ENCODE data around the gene PAQR4.

Gene PAQR4

GRCh38 chr16:2950353-2950724, 18.8 kb upstream of the PAQR4 start:
- ChIA-PET POLR2A (ENCODE audit: low non-redundant PET) (no interaction called here), CTCF (interaction anchor here (3.2 kb wide), 1 partner anchor 23 kb away, joined by 11 read pairs; no protein-coding TSS in a partner anchor)
- TF ChIP-seq, protein P1, sequence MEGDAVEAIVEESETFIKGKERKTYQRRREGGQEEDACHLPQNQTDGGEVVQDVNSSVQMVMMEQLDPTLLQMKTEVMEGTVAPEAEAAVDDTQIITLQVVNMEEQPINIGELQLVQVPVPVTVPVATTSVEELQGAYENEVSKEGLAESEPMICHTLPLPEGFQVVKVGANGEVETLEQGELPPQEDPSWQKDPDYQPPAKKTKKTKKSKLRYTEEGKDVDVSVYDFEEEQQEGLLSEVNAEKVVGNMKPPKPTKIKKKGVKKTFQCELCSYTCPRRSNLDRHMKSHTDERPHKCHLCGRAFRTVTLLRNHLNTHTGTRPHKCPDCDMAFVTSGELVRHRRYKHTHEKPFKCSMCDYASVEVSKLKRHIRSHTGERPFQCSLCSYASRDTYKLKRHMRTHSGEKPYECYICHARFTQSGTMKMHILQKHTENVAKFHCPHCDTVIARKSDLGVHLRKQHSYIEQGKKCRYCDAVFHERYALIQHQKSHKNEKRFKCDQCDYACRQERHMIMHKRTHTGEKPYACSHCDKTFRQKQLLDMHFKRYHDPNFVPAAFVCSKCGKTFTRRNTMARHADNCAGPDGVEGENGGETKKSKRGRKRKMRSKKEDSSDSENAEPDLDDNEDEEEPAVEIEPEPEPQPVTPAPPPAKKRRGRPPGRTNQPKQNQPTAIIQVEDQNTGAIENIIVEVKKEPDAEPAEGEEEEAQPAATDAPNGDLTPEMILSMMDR (conservative IDR thresholded peaks at IDR 0.05; ENCODE audit: low read depth) = no peak
- H3K27ac ChIP-seq = no peak overlapping the region
- no peak for DNase-seq (ENCODE audit: low spot score)

DNA sequence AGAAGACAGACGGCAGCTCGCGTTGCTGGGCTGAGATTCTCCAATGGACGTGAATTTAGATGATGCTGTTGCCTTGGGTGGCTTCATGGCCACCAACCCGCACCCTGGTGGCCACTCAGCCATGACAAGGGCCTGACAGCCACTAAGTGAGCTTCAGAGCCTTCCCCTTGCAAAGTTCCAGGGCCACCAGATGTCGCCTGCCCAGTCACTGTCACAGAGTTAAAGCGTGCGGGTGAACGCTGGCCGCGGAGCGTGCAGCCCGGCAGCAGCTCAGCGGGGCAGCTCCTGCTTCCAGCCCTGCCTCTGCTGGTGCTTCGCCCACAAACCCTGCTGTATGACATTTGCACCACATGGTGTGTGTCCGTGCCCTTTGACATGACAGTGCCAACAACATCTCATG, 18.4 kb upstream of the PAQR4 start:
- no peak overlapping the region for H3K27ac ChIP-seq
- ChIA-PET POLR2A (ENCODE audit: low non-redundant PET) (no interaction called here), CTCF (interaction anchor here (3.2 kb wide), 1 partner anchor 24 kb away, joined by 11 read pairs; no protein-coding TSS in a partner anchor)
- TF ChIP-seq, protein P1 (conservative IDR thresholded peaks at IDR 0.05; ENCODE audit: low read depth) = no peak
- no peak for DNase-seq (ENCODE audit: low spot score)

GRCh38 chr16:2952679-2953078, 16.5 kb upstream of the PAQR4 start:
- ChIA-PET CTCF (no interaction called here), POLR2A (ENCODE audit: low non-redundant PET) (no interaction called here)
- TF ChIP-seq, protein P1 (conservative IDR thresholded peaks at IDR 0.05; ENCODE audit: low read depth) = no peak
- H3K27ac ChIP-seq = peak overlapping the region; percentile 10; the same call in 1 of the 2 replicates
- DNase-seq (ENCODE audit: low spot score) = no peak

DNA sequence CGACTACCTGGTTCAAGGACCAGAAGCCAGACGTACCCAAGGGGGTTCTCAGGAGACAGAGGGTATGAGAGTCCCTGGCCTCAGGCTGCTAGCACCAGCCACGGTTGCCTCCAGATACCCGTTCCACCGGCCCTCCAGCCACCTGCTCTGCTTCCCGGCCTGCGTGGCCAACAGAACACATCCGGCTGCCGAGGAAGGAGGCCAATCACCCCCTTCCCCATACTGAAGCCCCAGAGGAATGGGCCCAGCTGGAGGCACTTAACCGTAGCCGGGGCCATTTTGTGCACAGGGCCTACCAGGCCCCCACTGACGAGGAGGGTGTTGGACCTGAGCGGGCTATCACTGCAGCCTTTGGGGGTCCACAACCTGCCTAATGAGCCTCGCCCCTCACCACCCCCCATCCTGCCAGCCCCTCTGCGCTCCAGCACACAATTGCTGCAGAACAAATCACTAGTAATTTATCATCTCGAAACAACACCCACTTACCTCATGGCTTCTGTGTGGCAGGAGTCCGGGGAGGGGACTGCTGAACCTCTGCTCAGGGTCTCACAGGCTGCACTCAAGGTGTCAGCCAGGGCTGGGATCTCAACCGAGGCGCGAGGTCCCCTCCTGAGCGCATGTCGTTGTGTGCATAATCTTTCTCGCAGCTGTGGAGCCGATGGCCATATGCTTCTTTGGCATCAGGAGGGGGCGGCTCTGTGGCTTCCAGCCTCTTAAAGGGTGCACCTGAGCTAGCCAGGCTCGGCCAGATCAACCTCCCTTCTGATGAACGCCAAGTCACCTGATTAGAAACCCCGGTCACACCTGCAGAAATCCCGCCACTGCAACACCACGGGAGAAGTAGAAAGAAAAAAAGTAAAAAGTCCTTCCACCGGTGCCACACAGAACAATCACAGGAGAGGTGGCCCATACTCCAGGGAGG, 15.2 kb upstream of the PAQR4 start:
- DNase-seq (ENCODE audit: low spot score) = no peak
- TF ChIP-seq, protein P1 (conservative IDR thresholded peaks at IDR 0.05; ENCODE audit: low read depth) = no peak
- no peak overlapping the region for H3K27ac ChIP-seq
- ChIA-PET CTCF (interaction anchor here (0.7 kb wide), 1 partner anchor 27 kb away, joined by 3 read pairs; no protein-coding TSS in a partner anchor), POLR2A (ENCODE audit: low non-redundant PET) (no interaction called here)

- TF ChIP-seq, protein P1 (conservative IDR thresholded peaks at IDR 0.05; ENCODE audit: low read depth) = no peak
- ChIA-PET POLR2A (ENCODE audit: low non-redundant PET) (no interaction called here), CTCF (no interaction called here)
- no peak for DNase-seq (ENCODE audit: low spot score)
- H3K27ac ChIP-seq = no peak overlapping the region
Measured at GRCh38 chr16:2954656-2955381, 14.3 kb upstream of the PAQR4 start.

DNA sequence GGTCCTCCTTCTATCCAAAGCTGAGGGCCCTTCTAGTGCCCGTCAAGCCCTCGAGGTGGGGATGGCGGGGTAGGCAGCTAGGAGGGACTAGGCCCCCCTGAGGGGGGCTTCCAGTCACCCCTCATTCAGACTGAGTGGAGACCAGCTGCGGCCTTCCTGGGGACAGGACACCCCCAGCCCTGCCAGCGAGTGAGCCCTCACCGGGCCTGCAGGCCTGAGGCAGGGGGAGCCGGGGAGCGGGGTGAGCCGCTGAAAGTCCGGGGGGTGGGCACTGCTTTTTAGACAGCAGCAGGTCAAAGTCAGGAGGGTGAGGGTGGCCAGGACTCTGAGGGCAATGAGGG, 13.7 kb upstream of the PAQR4 start:
- no peak for DNase-seq (ENCODE audit: low spot score)
- TF ChIP-seq, protein P1 (conservative IDR thresholded peaks at IDR 0.05; ENCODE audit: low read depth) = no peak
- ChIA-PET CTCF (no interaction called here), POLR2A (ENCODE audit: low non-redundant PET) (no interaction called here)
- no peak overlapping the region for H3K27ac ChIP-seq

Measured in RWPE1 (cell line).